Measurements from ENCODE around the gene TMEM270.

The TMEM270 gene

GRCh38 chr7:73900286-73900685 is 39.3 kb downstream of the TMEM270 start:
- Histone ChIP-seq H2AK5ac (ENCODE audit: low read depth, low read length) (peak overlapping the region; percentile 63), H3K27me3 (ENCODE audit: control insufficient read depth in 3 of 3, insufficient read depth in 3 of 3, low read depth in 1 of 3, low read length in 3 of 3) (no peaks in the 10 kb centered on the region), H3K9me3 (replicated peaks in 1 of 2; ENCODE audit: control insufficient read depth in 2 of 2, insufficient read depth in 1 of 2, low read depth in 1 of 2, low read length in 2 of 2) (peaks cover 0 to 7% of the 10 kb centered on the region in 2 donors), H3K4me3 (ENCODE audit: low read length in 2 of 2) (no peak overlapping the region), H3K4me1 (ENCODE audit: control insufficient read depth in 2 of 2, insufficient read depth in 1 of 2, low read depth in 1 of 2, low read length in 2 of 2) (peaks cover 0 to 8% of the 10 kb centered on the region in 2 donors), H3K36me3 (replicated peaks in 1 of 2; ENCODE audit: control insufficient read depth in 2 of 2, insufficient read depth in 2 of 2, low read length in 2 of 2) (no peaks in the 10 kb centered on the region), H3K14ac (ENCODE audit: low read length) (peak overlapping the region; percentile 71), H4K8ac (ENCODE audit: low read depth, low read length) (no peak overlapping the region), H2BK12ac (ENCODE audit: low read length) (peak overlapping the region; percentile 84), H3K27ac (replicated peaks; ENCODE audit: low read length) (no peak overlapping the region), H2AFZ (ENCODE audit: low read length) (no peak overlapping the region), H2BK5ac (ENCODE audit: low read length) (no peak overlapping the region), H4K91ac (ENCODE audit: low read depth, low read length, poor library complexity) (no peak overlapping the region), H2BK15ac (ENCODE audit: low read length) (peak overlapping the region; percentile 67), H3K4me2 (ENCODE audit: insufficient read depth, low read length, poor library complexity, severe bottlenecking) (no peak overlapping the region), H3K9ac (ENCODE audit: low read depth, low read length, poor library complexity) (no peak overlapping the region), H2BK120ac (ENCODE audit: low read depth, low read length) (no peak overlapping the region), H3K23ac (ENCODE audit: low read depth, low read length, poor library complexity) (peak overlapping the region; percentile 73), H3K79me1 (ENCODE audit: low read depth, low read length) (no peaks in the 10 kb centered on the region), H3K4ac (ENCODE audit: low read length) (no peak overlapping the region), H3K18ac (ENCODE audit: low read length) (peak overlapping the region; percentile 71)
- no peak for DNase-seq (ENCODE audit: low spot score)
- WGBS, 2 donors (ENCODE audit: extremely low coverage in 2 of 2, insufficient read length in 2 of 2, insufficient replicate concordance in 1 of 2), result no CpG with 5 or more reads among the region's 5 CpGs

GRCh38 chr7:73901231-73901822 is 40.4 kb downstream of the TMEM270 start:
- Histone ChIP-seq H2BK12ac (ENCODE audit: low read length) (peak overlapping the region; percentile 16), H3K14ac (ENCODE audit: low read length) (peak overlapping the region; percentile 71), H3K27ac (replicated peaks; ENCODE audit: low read length) (no peak overlapping the region), H3K4me3 (ENCODE audit: low read length in 2 of 2) (no peak overlapping the region), H4K8ac (ENCODE audit: low read depth, low read length) (no peak overlapping the region), H3K23ac (ENCODE audit: low read depth, low read length, poor library complexity) (no peak overlapping the region), H3K79me1 (ENCODE audit: low read depth, low read length) (no peaks in the 10 kb centered on the region), H2AK5ac (ENCODE audit: low read depth, low read length) (peak overlapping the region; percentile 63), H3K9me3 (replicated peaks in 1 of 2; ENCODE audit: control insufficient read depth in 2 of 2, insufficient read depth in 1 of 2, low read depth in 1 of 2, low read length in 2 of 2) (peaks cover 0 to 5% of the 10 kb centered on the region in 2 donors), H2BK120ac (ENCODE audit: low read depth, low read length) (no peak overlapping the region), H3K36me3 (replicated peaks in 1 of 2; ENCODE audit: control insufficient read depth in 2 of 2, insufficient read depth in 2 of 2, low read length in 2 of 2) (no peaks in the 10 kb centered on the region), H2AFZ (ENCODE audit: low read length) (no peak overlapping the region), H3K9ac (ENCODE audit: low read depth, low read length, poor library complexity) (no peak overlapping the region), H3K4me2 (ENCODE audit: insufficient read depth, low read length, poor library complexity, severe bottlenecking) (no peak overlapping the region), H2BK5ac (ENCODE audit: low read length) (peak overlapping the region; percentile 24), H4K91ac (ENCODE audit: low read depth, low read length, poor library complexity) (no peak overlapping the region), H3K4ac (ENCODE audit: low read length) (peak overlapping the region; percentile 37), H3K4me1 (ENCODE audit: control insufficient read depth in 2 of 2, insufficient read depth in 1 of 2, low read depth in 1 of 2, low read length in 2 of 2) (peaks cover 0 to 8% of the 10 kb centered on the region in 2 donors), H2BK15ac (ENCODE audit: low read length) (peak overlapping the region; percentile 71), H3K27me3 (ENCODE audit: control insufficient read depth in 3 of 3, insufficient read depth in 3 of 3, low read depth in 1 of 3, low read length in 3 of 3) (no peaks in the 10 kb centered on the region), H3K18ac (ENCODE audit: low read length) (peak overlapping the region; percentile 76)
- DNase-seq (ENCODE audit: low spot score), result no peak
- WGBS, 2 donors (ENCODE audit: extremely low coverage in 2 of 2, insufficient read length in 2 of 2, insufficient replicate concordance in 1 of 2), result no CpG with 5 or more reads among the region's 3 CpGs

- no peak overlapping the region for H2AFZ ChIP-seq (ENCODE audit: low read length)
- no peak overlapping the region for H4K8ac ChIP-seq (ENCODE audit: low read depth, low read length)
- no peak overlapping the region for H3K9ac ChIP-seq (ENCODE audit: low read depth, low read length, poor library complexity)
- peak overlapping the region; percentile 52 for H2AK5ac ChIP-seq (ENCODE audit: low read depth, low read length)
- no peaks in the 10 kb centered on the region for H3K36me3 ChIP-seq (replicated peaks in 1 of 2; ENCODE audit: control insufficient read depth in 2 of 2, insufficient read depth in 2 of 2, low read length in 2 of 2)
- H2BK120ac ChIP-seq (ENCODE audit: low read depth, low read length), result no peak overlapping the region
- no peak for DNase-seq (ENCODE audit: low spot score)
- H3K18ac ChIP-seq (ENCODE audit: low read length), result peak overlapping the region; percentile 65
- WGBS, 2 donors (ENCODE audit: extremely low coverage in 2 of 2, insufficient read length in 2 of 2, insufficient replicate concordance in 1 of 2), result no CpG with 5 or more reads among the region's 15 CpGs
- no peak overlapping the region for H3K4me3 ChIP-seq (ENCODE audit: low read length in 2 of 2)
- no peak overlapping the region for H2BK12ac ChIP-seq (ENCODE audit: low read length)
- H3K9me3 ChIP-seq (replicated peaks in 1 of 2; ENCODE audit: control insufficient read depth in 2 of 2, insufficient read depth in 1 of 2, low read depth in 1 of 2, low read length in 2 of 2), result no peaks in the 10 kb centered on the region
- H4K91ac ChIP-seq (ENCODE audit: low read depth, low read length, poor library complexity), result no peak overlapping the region
- H3K27me3 ChIP-seq (ENCODE audit: control insufficient read depth in 3 of 3, insufficient read depth in 3 of 3, low read depth in 1 of 3, low read length in 3 of 3), result no peaks in the 10 kb centered on the region
- H3K79me1 ChIP-seq (ENCODE audit: low read depth, low read length), result no peaks in the 10 kb centered on the region
- H3K4me2 ChIP-seq (ENCODE audit: insufficient read depth, low read length, poor library complexity, severe bottlenecking), result no peak overlapping the region
- no peak overlapping the region for H3K4ac ChIP-seq (ENCODE audit: low read length)
- no peak overlapping the region for H3K27ac ChIP-seq (replicated peaks; ENCODE audit: low read length)
- H2BK15ac ChIP-seq (ENCODE audit: low read length), result peak overlapping the region; percentile 81
- H3K4me1 ChIP-seq (ENCODE audit: control insufficient read depth in 2 of 2, insufficient read depth in 1 of 2, low read depth in 1 of 2, low read length in 2 of 2), result peaks cover 0 to 8% of the 10 kb centered on the region in 2 donors
- H2BK5ac ChIP-seq (ENCODE audit: low read length), result no peak overlapping the region
- peak overlapping the region; percentile 56 for H3K14ac ChIP-seq (ENCODE audit: low read length)
- no peak overlapping the region for H3K23ac ChIP-seq (ENCODE audit: low read depth, low read length, poor library complexity)
Measured at GRCh38 chr7:73901823-73902597, 41.1 kb downstream of the TMEM270 start.
